ENCODE results near the gene UVSSA. TPM values are rescaled to one million over a fixed set of nuclear protein-coding genes. Genes with fewer than 3 reads are reported as not detected.

UVSSA gene
- 8.1 and 9.0 TPM in 2 replicates for total RNA-seq

GRCh38 chr4:1346781-1347409 is at the start of gene UVSSA:
Gene UVSSA, plus strand, starts transcription at chr4:1347208. Its CDS starts 884 bp downstream, at chr4:1348092.

GRCh38 chr4:1406394-1406980 is 59.5 kb downstream of the UVSSA start, which contains the start of gene NKX1-1:
Gene NKX1-1, minus strand, starts transcription at chr4:1406442. Its CDS starts 0 bp downstream, at chr4:1406442.

Other genes starting within 250 kb of the UVSSA start
- 9.2 and 9.5 TPM in 2 replicates for gene RNF212, start 233.6 kb upstream of the UVSSA start, total RNA-seq
- gene SPON2, start 174.6 kb upstream of the UVSSA start, total RNA-seq = 23.7 and 27.6 TPM in 2 replicates
- 130 and 166 TPM in 2 replicates for gene CTBP1, start 98.1 kb upstream of the UVSSA start, total RNA-seq
- 50.6 and 54.3 TPM in 2 replicates for gene MAEA, start 57.3 kb upstream of the UVSSA start, total RNA-seq
- not detected in 2 replicates for gene NKX1-1, start 59.2 kb downstream of the UVSSA start, total RNA-seq